ENCODE measurements around the gene DPP10.

DPP10 gene

DNA sequence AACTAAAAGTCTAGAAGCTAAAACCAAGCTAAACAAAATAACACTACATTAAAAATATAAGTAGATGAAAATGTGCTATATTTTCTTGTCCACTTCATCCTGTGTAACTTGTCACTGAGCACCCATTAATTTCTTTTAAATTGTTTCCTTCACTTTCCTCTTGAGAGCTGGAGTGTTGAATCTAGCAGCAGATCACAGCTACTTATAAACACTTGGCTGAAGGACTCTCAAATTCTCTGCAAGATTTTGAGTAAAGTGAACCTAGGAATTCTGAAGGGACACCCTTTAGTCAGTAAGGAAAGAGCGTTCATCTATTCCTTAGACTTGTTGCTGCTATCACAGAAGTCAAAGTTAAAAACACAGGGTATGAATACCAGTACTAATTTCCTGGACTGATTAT lies 1163.9 kb downstream of the DPP10 start:
- no peak for DNase-seq

DNA sequence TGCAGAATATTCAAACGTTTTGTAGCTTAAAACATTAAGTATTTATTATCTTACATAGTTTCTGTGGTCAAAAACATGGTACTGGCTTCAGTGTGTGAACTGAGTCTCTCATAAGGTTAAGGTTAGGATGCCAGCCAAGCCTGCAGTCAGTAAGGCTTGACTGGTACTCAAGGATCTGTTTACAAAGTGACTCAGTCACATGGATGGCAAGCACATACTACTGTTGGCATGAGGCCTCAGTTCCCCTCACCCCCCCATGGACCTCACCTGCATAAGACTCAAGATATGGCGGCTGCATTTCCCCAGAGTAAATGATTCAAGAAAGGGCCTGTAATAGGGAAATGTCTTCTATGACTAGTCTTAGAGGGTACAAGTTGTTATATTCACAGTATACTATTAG lies 1167.5 kb downstream of the DPP10 start:
- DNase-seq = no peak

DNA sequence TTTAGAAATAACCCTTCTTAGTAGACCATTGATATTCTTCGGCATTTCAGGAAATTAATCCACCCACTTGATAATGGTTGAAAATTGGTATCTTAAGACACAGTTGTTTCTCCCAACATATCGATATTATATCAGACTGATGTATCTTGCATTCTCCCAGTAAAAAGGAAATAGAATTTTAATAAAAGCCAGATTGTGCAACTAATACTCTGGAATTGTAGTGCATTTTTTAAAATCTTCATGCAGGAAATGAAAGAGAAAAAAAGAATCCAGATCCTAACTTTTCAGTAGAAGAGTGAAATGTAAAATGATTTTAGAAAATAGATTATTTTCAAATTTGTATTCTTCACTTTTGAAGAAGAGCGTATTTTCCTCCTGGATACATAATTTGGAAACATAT lies 1168.4 kb downstream of the DPP10 start:
- no peak for DNase-seq

DNA sequence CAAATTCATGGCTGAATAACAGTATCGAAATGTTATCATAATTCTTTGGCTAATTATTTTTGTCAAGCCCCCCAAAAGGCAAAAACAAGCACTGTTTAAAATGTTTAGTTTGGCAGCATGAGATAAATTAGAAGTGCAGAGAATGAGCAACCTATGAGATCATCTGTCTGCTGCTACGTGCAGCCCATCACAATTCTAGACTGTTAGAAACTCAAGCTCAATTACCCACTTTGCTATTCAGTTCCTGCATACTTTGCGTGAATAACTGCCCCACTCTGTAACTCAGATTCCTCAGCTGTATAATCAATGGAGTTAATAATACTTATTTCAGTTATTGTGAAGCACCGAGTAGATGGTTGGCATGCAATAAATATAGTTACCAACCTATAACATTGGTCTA lies 1181.9 kb downstream of the DPP10 start:
- DNase-seq = no peak

DNA sequence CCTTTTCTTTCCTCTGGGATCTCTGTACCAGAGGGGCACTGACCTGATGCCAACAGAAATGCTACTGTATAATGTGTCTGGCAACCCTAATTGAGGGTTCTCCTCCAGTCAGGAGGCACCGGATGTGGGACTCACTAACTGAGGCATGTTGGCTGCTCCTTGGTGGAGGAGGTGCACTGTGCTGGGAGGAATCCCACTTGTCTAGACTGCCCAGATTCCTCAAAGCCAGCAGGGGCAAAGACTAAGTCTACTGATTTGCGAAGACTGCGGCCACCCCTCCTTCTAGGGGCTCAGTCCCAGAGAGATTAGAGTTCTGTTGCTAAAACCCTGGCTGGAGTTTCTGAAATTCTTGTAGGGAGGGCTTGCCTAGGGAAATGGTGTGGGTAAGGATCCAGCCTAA lies 1192.1 kb downstream of the DPP10 start:
- DNase-seq = no peak

DNA sequence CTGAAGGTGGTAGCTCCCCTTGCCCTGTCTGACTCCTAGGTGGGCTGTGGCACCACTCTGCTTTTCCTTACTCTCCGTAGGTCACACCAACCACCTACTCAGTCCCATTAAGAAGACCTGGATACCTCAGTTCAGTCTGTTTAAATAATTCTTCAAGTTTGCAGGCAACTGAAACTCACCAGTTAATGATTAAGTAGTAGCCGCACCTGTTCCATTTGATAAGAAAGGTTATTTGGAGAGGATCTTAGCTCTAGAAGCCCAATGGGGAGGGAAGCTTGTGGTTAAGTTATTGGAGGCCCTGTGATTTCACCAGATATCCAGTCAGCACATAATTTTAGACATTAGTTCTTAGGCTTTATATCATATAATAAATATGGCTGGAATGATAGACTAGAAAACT lies 1193.0 kb downstream of the DPP10 start:
- DNase-seq = no peak

- no peak for DNase-seq
Observed at GRCh38 chr2:115649731-115650130, 1207.3 kb downstream of the DPP10 start.

GRCh38 chr2:115650827-115651226 lies 1208.4 kb downstream of the DPP10 start:
- DNase-seq = no peak

GRCh38 chr2:115652652-115653051 lies 1210.2 kb downstream of the DPP10 start:
- DNase-seq = no peak

DNA sequence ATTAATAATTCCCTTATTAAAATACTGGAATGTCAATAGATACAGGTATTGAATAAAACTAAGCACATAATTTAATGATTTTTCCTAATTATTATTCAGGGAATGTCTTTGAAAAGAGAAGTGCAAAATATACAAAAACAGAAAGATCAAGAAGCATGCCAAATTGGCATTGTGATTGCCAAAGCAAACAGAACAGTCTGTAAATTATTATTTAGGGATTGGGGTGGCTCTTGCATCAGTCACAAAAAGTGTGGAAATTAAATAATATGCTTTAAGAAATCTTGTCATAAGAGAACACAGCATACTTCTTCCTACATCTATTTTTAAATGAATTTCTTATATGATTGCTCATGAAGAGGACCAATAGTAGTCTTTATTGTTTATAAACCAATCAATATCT lies 1211.9 kb downstream of the DPP10 start:
- no peak for DNase-seq

- DNase-seq = no peak
Observed at GRCh38 chr2:115678129-115678528, 1235.7 kb downstream of the DPP10 start.

GRCh38 chr2:115684345-115684744 lies 1241.9 kb downstream of the DPP10 start:
- no peak for DNase-seq

DNA sequence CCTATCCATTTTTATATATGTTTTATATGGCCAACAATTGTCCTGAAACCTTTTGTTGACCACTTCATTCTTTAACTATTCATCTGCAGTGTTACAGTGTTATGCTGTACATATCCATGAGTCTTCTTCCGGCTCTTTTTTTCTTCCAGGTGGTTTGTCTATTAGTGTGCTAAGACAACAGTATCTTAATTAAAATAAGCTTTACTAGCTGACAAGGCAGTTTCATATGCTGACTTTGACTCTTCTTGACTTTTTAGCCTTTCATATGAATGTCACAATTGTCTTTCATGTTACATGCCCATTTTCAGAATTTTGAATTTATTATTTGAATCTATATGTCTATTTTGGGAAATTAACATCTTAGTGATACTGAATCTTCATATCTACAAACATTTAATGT lies 1249.0 kb downstream of the DPP10 start:
- DNase-seq = no peak

GRCh38 chr2:115694651-115695050 lies 1252.2 kb downstream of the DPP10 start:
- DNase-seq = no peak

GRCh38 chr2:115733190-115733775 lies 1290.8 kb downstream of the DPP10 start:
- DNase-seq = no peak

DNA sequence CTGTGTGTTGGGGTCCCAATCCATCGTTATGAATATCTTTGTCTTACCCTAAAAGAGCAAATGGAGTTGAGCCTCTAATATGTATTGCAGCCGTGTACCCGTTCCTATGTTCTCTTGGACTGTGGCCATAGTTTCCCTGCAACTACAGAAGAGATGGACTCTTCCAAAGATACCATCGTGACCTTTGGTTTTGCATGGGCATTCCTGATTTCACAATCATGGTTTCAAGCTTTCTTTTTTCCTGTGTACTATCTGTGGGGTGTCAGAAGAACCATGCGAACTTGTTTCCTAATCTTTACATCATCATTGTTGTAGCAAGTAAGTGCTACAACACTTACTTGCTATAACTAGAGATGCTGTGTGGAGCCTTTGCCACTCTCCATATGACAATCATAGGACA lies 1295.7 kb downstream of the DPP10 start:
- no peak for DNase-seq

GRCh38 chr2:115739574-115739973 lies 1297.1 kb downstream of the DPP10 start:
- DNase-seq = no peak

- DNase-seq = no peak
Observed at GRCh38 chr2:115746151-115746550, 1303.7 kb downstream of the DPP10 start.

- no peak for DNase-seq
Observed at GRCh38 chr2:115757286-115757685, 1314.8 kb downstream of the DPP10 start.

DNA sequence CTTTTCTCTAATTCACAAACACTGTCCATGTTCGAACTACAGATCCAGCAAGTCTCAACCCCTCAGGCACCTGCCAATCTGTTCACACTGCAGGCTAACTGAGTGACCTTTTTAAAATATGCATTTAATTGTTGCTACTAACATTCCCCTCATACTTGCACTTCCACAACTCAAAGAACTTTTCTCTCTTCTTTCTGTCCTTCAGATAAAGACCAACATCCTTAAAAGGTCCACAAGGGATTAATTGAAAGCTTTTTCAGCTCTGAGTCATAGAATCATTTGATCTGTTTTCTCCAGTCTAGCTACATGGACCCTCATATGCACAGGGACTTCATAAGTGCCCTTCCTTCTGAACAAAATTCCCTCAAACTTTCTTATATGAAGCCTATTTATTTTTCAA lies 1321.2 kb downstream of the DPP10 start:
- DNase-seq = no peak

DNA sequence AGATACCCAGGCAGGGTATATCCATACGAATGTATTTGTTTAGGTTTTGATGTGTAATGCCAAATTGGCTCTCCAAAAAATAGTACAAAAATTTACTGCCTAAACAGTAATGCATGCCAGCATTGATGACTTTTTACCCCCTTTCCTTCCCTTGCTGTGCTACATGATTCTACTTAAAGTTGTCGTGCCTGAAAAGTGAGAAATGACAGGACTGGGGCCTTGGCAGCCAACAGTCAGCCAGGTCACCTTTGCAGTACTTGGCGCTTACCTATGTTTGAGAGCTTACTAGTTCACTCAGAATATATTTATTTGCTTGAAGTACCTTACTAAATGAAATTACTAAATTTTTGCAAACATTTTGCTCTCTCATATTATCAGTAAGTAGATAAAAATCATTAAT lies 1329.1 kb downstream of the DPP10 start:
- DNase-seq = no peak

- no peak for DNase-seq
Observed at GRCh38 chr2:115774361-115774760, 1331.9 kb downstream of the DPP10 start.

GRCh38 chr2:115779085-115779632 lies 1336.7 kb downstream of the DPP10 start:
- no peak for DNase-seq

- DNase-seq = no peak
Observed at GRCh38 chr2:115782286-115782685, 1339.8 kb downstream of the DPP10 start.

- DNase-seq = no peak
Observed at GRCh38 chr2:115796078-115796477, 1353.6 kb downstream of the DPP10 start.
